ENCODE data around the gene TACC2. TPM values are rescaled to one million over a fixed set of nuclear protein-coding genes. Genes with fewer than 3 reads are reported as not detected.

TACC2 gene
- total and polyA plus RNA-seq, 7 donors, result 44.0 to 439 (median 313) TPM

- peaks cover 0 to 14% of the 10 kb centered on the region in 2 donors for H3K36me3 ChIP-seq (ENCODE audit: insufficient read depth in 1 of 2, low read depth in 1 of 2)
- H3K27ac ChIP-seq, result peak overlapping the region; percentile 81
- TF ChIP-seq CTCF (IDR thresholded peaks at IDR 0.05), result no peak
- ATAC-seq (no peak), DNase-seq (no peak)
- no peaks in the 10 kb centered on the region for H3K27me3 ChIP-seq (ENCODE audit: insufficient read depth in 3 of 3, low read length in 2 of 3)
- WGBS, 3 donors, result 60 to 76% (median 67%) methylated on average over 7 of the region's 7 CpGs
- peak overlapping the region; percentile 3 for H3K4me3 ChIP-seq
- H3K4me1 ChIP-seq, result peaks cover 48% of the 10 kb centered on the region
- H3K9me3 ChIP-seq, result no peaks in the 10 kb centered on the region
- intact Hi-C loops (cut with DNase I), result no loop called here
Measured at GRCh38 chr10:122030200-122030552, 41.2 kb downstream of the TACC2 start.

- no peak for TF ChIP-seq CTCF (IDR thresholded peaks at IDR 0.05)
- intact Hi-C loops (cut with DNase I), result no loop called here
- H3K27ac ChIP-seq, result peak overlapping the region; percentile 81
- H3K4me1 ChIP-seq, result peaks cover 54% of the 10 kb centered on the region
- DNase-seq (no peak), ATAC-seq (peak; percentile 71 to 81 (median 80))
- H3K36me3 ChIP-seq (ENCODE audit: insufficient read depth in 1 of 2, low read depth in 1 of 2), result peaks cover 0 to 26% of the 10 kb centered on the region in 2 donors
- no peak overlapping the region for H3K4me3 ChIP-seq
- H3K27me3 ChIP-seq (ENCODE audit: insufficient read depth in 3 of 3, low read length in 2 of 3), result no peaks in the 10 kb centered on the region
- 42 to 57% (median 44%) methylated on average over 9 of the region's 9 CpGs for WGBS, 3 donors
- H3K9me3 ChIP-seq, result no peaks in the 10 kb centered on the region
Measured at GRCh38 chr10:122033224-122033926, 44.4 kb downstream of the TACC2 start.

- ATAC-seq (peak in 3 of 4 donors; percentile 33 to 53 (median 42)), DNase-seq (no peak)
- intact Hi-C loops (cut with DNase I), result no loop called here
- H3K27ac ChIP-seq, result peak overlapping the region; percentile 81
- TF ChIP-seq CTCF (IDR thresholded peaks at IDR 0.05), result no peak
- H3K9me3 ChIP-seq, result no peaks in the 10 kb centered on the region
- WGBS, 3 donors, result 70 to 85% (median 76%) methylated on average over 5 to 6 of the region's 6 CpGs
- no peak overlapping the region for H3K4me3 ChIP-seq
- H3K4me1 ChIP-seq, result peaks cover 55% of the 10 kb centered on the region
- peaks cover 0 to 26% of the 10 kb centered on the region in 2 donors for H3K36me3 ChIP-seq (ENCODE audit: insufficient read depth in 1 of 2, low read depth in 1 of 2)
- no peaks in the 10 kb centered on the region for H3K27me3 ChIP-seq (ENCODE audit: insufficient read depth in 3 of 3, low read length in 2 of 3)
Measured at GRCh38 chr10:122034149-122034756, 45.3 kb downstream of the TACC2 start.

GRCh38 chr10:122040786-122041185, 51.8 kb downstream of the TACC2 start:
- Histone ChIP-seq H3K4me1 (peaks cover 57% of the 10 kb centered on the region), H3K4me3 (no peak overlapping the region), H3K27me3 (ENCODE audit: insufficient read depth in 3 of 3, low read length in 2 of 3) (no peaks in the 10 kb centered on the region), H3K9me3 (no peaks in the 10 kb centered on the region), H3K36me3 (ENCODE audit: insufficient read depth in 1 of 2, low read depth in 1 of 2) (peaks cover 0 to 19% of the 10 kb centered on the region in 2 donors), H3K27ac (peak overlapping the region; percentile 94)
- no peak for ATAC-seq
- DNase-seq, result no peak
- 75 to 80% (median 76%) methylated on average over 8 of the region's 8 CpGs for WGBS, 3 donors
- no peak for TF ChIP-seq CTCF (IDR thresholded peaks at IDR 0.05)
- intact Hi-C loops (cut with DNase I), result loop anchor here (5.0 kb wide), 2 partner anchors 43 to 63 kb away; partner anchors contain the start of gene NSMCE4A (in 1 of the 2)

All from psoas muscle (tissue), 8 donors.